ENCODE data around the gene SERINC3. TPM values are rescaled to one million over a fixed set of nuclear protein-coding genes. Genes with fewer than 3 reads are reported as not detected.

The SERINC3 gene
- total and polyA plus RNA-seq, 2 of the 13 experiments (the other 11 are each of a cell fraction or from before 2014, with no cell fraction given), result 82.0 to 226 TPM

GRCh38 chr20:44461142-44461802, 60.6 kb downstream of the SERINC3 start (continued):
- TF ChIP-seq ZNF224 (CRISPR knock-in tag; IDR thresholded peaks at IDR 0.05), result no peak
- no peak for TF ChIP-seq ZBTB4 (CRISPR knock-in tag; IDR thresholded peaks at IDR 0.05; ENCODE audit: borderline replicate concordance)
- no peak for TF ChIP-seq DNMT1 (CRISPR knock-in tag; IDR thresholded peaks at IDR 0.05)
- TF ChIP-seq ZNF264 (CRISPR knock-in tag; IDR thresholded peaks at IDR 0.05), result no peak
- no peak for TF ChIP-seq ZNF20 (CRISPR knock-in tag; IDR thresholded peaks at IDR 0.05)
- TF ChIP-seq MTA1 (CRISPR knock-in tag; IDR thresholded peaks at IDR 0.05; ENCODE audit: borderline replicate concordance), result no peak
- no peak for TF ChIP-seq ZBTB2 (CRISPR knock-in tag; IDR thresholded peaks at IDR 0.05; ENCODE audit: low read depth)
- TF ChIP-seq ZNF281 (CRISPR knock-in tag; IDR thresholded peaks at IDR 0.05; ENCODE audit: borderline replicate concordance), result no peak
- TF ChIP-seq NCOR1 (IDR thresholded peaks at IDR 0.05; ENCODE audit: borderline replicate concordance, low read length), result no peak
- TF ChIP-seq ZBED4 (CRISPR knock-in tag; IDR thresholded peaks at IDR 0.05; ENCODE audit: borderline replicate concordance), result peak; percentile 31; the same call in 1 of the 2 replicates
- TF ChIP-seq CHCHD3 (CRISPR knock-in tag; IDR thresholded peaks at IDR 0.05), result no peak
- TF ChIP-seq POGK (CRISPR knock-in tag; conservative IDR thresholded peaks at IDR 0.05), result no peak
- TF ChIP-seq CBX5 (CRISPR knock-in tag; IDR thresholded peaks at IDR 0.05; ENCODE audit: borderline replicate concordance), result no peak
- no peak for TF ChIP-seq RAD51 (IDR thresholded peaks at IDR 0.05; ENCODE audit: borderline replicate concordance)
- no peak for TF ChIP-seq DMAP1 (CRISPR knock-in tag; IDR thresholded peaks at IDR 0.05)
- no peak for TF ChIP-seq ZNF556 (CRISPR knock-in tag; IDR thresholded peaks at IDR 0.05; ENCODE audit: borderline replicate concordance)
